Thyroid gland (tissue), 4 donors: ENCODE data around the gene ARL16. TPM values are rescaled to one million over a fixed set of nuclear protein-coding genes. Genes with fewer than 3 reads are reported as not detected.

Experiments
- DNase-seq, 2 donors: peaks; one replicate each; pipeline ENCODE4 v3.0.0-alpha.2; 2019
- H3K27ac ChIP-seq, 3 donors: fragments of 200-600 bp; sonication (generic); 1 replicate in 2 of 3; 2 replicates in 1 of 3; pipeline ENCODE4 v1.5.1; 2016 to 2019; ENCODE audit warnings: mild to moderate bottlenecking in 1 of 3, moderate library complexity in 1 of 3
- H3K27me3 ChIP-seq: fragments of 200-600 bp; sonication (generic); one replicate; pipeline ENCODE4 v1.5.1; 2019
- H3K36me3 ChIP-seq, 2 donors: fragments of 200-600 bp; sonication (generic); one replicate each; pipeline ENCODE4 v1.5.1; 2016 to 2019
- H3K4me1 ChIP-seq, 2 donors: fragments of 200-600 bp; sonication (generic); one replicate each; pipeline ENCODE4 v1.5.1; 2017 to 2019
- H3K4me3 ChIP-seq, 3 donors: fragments of 200-600 bp; sonication (generic); replicated peaks in 1 of 3; 1 replicate in 2 of 3; 2 replicates in 1 of 3; pipeline ENCODE4 v1.5.1; 2016; ENCODE audit warnings: mild to moderate bottlenecking in 1 of 3
- H3K9me3 ChIP-seq: fragments of 200-600 bp; sonication (generic); one replicate; pipeline ENCODE4 v1.5.1; 2017
- POLR2A ChIP-seq, 2 donors: fragments of 450-650 bp; IDR thresholded peaks; one replicate each; pipeline ENCODE4 v1.6.1; 2017; ENCODE audit warnings: antibody characterized with exemption in 2 of 2, mild to moderate bottlenecking in 2 of 2, moderate library complexity in 1 of 2
- WGBS, 2 donors: methylation state at CpG; one replicate each; pipeline ENCODE4 v1.1.5; 2017; 5-methylcytosine and 5-hydroxymethylcytosine counted together
- intact Hi-C: fragments of 100-400 bp; cut with DNase I; formaldehyde crosslinking; loops from one replicate; pipeline ENCODE4 v1.15.1; 2023
- total RNA-seq, 4 donors: library from RNA; depleted of rRNA; stranded (reverse); fragments of >200 nt; gene quantifications; one replicate each; pipeline ENCODE4 v1.2.3, GENCODE V29; 2016
- TF ChIP-seq, protein P1 (sequence below), 6 experiments: fragments of 200-600 bp in 3 of 6; fragments of 450-650 bp in 3 of 6; sonication (generic) in 3 of 6; IDR thresholded peaks; one replicate each; pipeline ENCODE4 v1.5.1; 2016 to 2019; ENCODE audit warnings: antibody characterized with exemption in 6 of 6, mild to moderate bottlenecking in 2 of 6, inconsistent platforms in 1 of 6, moderate library complexity in 1 of 6

Gene ARL16
- total RNA-seq, 4 donors from 2014 or later, result 29.7 to 46.5 (median 37.2) TPM

DNA sequence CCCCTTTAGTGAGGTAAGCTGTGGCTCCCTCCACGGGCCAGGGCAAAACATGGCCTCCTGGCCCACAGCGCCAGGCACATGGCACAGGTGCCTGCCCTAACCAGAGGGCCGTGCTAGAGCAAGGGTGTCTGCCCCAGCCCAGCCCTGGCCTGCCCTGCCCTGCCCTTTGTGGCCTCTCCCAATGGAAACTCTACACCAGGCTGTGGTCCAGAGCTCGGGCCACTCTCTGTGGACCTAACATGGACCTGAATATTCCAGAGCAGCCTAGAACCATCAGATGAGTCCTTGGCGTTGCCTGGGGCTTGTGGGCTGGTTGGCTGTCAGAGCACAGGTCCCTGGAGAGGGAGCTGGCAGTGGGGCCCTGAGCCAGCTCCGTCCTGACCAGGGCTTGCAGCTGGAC, 11.6 kb upstream of the ARL16 start:
- Histone ChIP-seq H3K4me3 (no peak overlapping the region), H3K27ac (no peak overlapping the region), H3K27me3 (no peaks in the 10 kb centered on the region), H3K9me3 (no peaks in the 10 kb centered on the region), H3K4me1 (no peaks in the 10 kb centered on the region), H3K36me3 (peaks cover 56 to 88% of the 10 kb centered on the region in 2 donors)
- WGBS, 2 donors, result 95% methylated on average over 4 of the region's 6 CpGs
- no peak for DNase-seq
- intact Hi-C loops, result no loop called here
- TF ChIP-seq, protein P1, sequence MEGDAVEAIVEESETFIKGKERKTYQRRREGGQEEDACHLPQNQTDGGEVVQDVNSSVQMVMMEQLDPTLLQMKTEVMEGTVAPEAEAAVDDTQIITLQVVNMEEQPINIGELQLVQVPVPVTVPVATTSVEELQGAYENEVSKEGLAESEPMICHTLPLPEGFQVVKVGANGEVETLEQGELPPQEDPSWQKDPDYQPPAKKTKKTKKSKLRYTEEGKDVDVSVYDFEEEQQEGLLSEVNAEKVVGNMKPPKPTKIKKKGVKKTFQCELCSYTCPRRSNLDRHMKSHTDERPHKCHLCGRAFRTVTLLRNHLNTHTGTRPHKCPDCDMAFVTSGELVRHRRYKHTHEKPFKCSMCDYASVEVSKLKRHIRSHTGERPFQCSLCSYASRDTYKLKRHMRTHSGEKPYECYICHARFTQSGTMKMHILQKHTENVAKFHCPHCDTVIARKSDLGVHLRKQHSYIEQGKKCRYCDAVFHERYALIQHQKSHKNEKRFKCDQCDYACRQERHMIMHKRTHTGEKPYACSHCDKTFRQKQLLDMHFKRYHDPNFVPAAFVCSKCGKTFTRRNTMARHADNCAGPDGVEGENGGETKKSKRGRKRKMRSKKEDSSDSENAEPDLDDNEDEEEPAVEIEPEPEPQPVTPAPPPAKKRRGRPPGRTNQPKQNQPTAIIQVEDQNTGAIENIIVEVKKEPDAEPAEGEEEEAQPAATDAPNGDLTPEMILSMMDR (IDR thresholded peaks at IDR 0.05), result no peak
- TF ChIP-seq POLR2A (IDR thresholded peaks at IDR 0.05), result no peak

GRCh38 chr17:81694810-81695209, 11.2 kb upstream of the ARL16 start:
- H3K36me3 ChIP-seq, result peaks cover 58 to 88% of the 10 kb centered on the region in 2 donors

GRCh38 chr17:81693509-81694210, 10.1 kb upstream of the ARL16 start:
- Histone ChIP-seq H3K4me1 (no peaks in the 10 kb centered on the region), H3K27me3 (no peaks in the 10 kb centered on the region), H3K4me3 (no peak overlapping the region), H3K27ac (no peak overlapping the region), H3K9me3 (no peaks in the 10 kb centered on the region), H3K36me3 (peaks cover 70 to 88% of the 10 kb centered on the region in 2 donors)
- intact Hi-C loops, result no loop called here
- DNase-seq, result no peak
- 88 to 93% methylated on average over 17 to 18 of the region's 35 CpGs for WGBS, 2 donors
- TF ChIP-seq, protein P1 (IDR thresholded peaks at IDR 0.05), result no peak
- no peak for TF ChIP-seq POLR2A (IDR thresholded peaks at IDR 0.05)

More at GRCh38 chr17:81694810-81695209, 11.2 kb upstream of the ARL16 start:
- TF ChIP-seq POLR2A (IDR thresholded peaks at IDR 0.05), result no peak
- TF ChIP-seq, protein P1 (IDR thresholded peaks at IDR 0.05), result no peak
- intact Hi-C loops, result no loop called here
- DNase-seq, result no peak
- H3K27me3 ChIP-seq, result no peaks in the 10 kb centered on the region
- no peaks in the 10 kb centered on the region for H3K9me3 ChIP-seq
- H3K4me3 ChIP-seq, result no peak overlapping the region
- H3K4me1 ChIP-seq, result no peaks in the 10 kb centered on the region
- WGBS, 2 donors, result 94 to 96% methylated on average over 9 of the region's 19 CpGs
- no peak overlapping the region for H3K27ac ChIP-seq

GRCh38 chr17:81691608-81692007, 8.0 kb upstream of the ARL16 start:
- no peak for TF ChIP-seq POLR2A (IDR thresholded peaks at IDR 0.05)
- TF ChIP-seq, protein P1 (IDR thresholded peaks at IDR 0.05), result no peak
- intact Hi-C loops, result no loop called here
- Histone ChIP-seq H3K9me3 (no peaks in the 10 kb centered on the region), H3K4me1 (no peaks in the 10 kb centered on the region), H3K36me3 (peaks cover 82 to 90% of the 10 kb centered on the region in 2 donors), H3K27me3 (no peaks in the 10 kb centered on the region), H3K4me3 (no peak overlapping the region), H3K27ac (no peak overlapping the region)
- 96 to 98% methylated on average over 14 to 20 of the region's 20 CpGs for WGBS, 2 donors
- no peak for DNase-seq

GRCh38 chr17:81691196-81691595, 7.6 kb upstream of the ARL16 start:
- Histone ChIP-seq H3K36me3 (peaks cover 82 to 90% of the 10 kb centered on the region in 2 donors), H3K27me3 (no peaks in the 10 kb centered on the region), H3K9me3 (no peaks in the 10 kb centered on the region), H3K27ac (no peak overlapping the region), H3K4me3 (no peak overlapping the region), H3K4me1 (no peaks in the 10 kb centered on the region)
- DNase-seq, result no peak
- TF ChIP-seq, protein P1 (IDR thresholded peaks at IDR 0.05), result no peak
- no peak for TF ChIP-seq POLR2A (IDR thresholded peaks at IDR 0.05)
- intact Hi-C loops, result no loop called here
- 95 to 96% methylated on average over 18 of the region's 18 CpGs for WGBS, 2 donors
